ENCODE data around the gene ACSBG1.
A peak's percentile ranks its signal among the peaks of the same experiment; 100 is the strongest.

ACSBG1 gene

GRCh38 chr15:78201281-78202190, 32.8 kb downstream of the ACSBG1 start:
- DNase-seq, result no peak

- DNase-seq, result no peak
Observed at GRCh38 chr15:78200276-78200930, 34.0 kb downstream of the ACSBG1 start.

- DNase-seq, result no peak
Observed at GRCh38 chr15:78197632-78198031, 36.7 kb downstream of the ACSBG1 start.

- peak; percentile 41 for DNase-seq
Observed at GRCh38 chr15:78195735-78196201, 38.6 kb downstream of the ACSBG1 start.

- no peak for DNase-seq
Observed at GRCh38 chr15:78194568-78194925, 39.8 kb downstream of the ACSBG1 start.

- DNase-seq, result no peak
Observed at GRCh38 chr15:78193731-78194567, 40.4 kb downstream of the ACSBG1 start.

GRCh38 chr15:78192826-78193594, 41.4 kb downstream of the ACSBG1 start:
- no peak for DNase-seq

GRCh38 chr15:78182821-78183220, 51.5 kb downstream of the ACSBG1 start:
- no peak for DNase-seq

GRCh38 chr15:78182336-78182700, 52.0 kb downstream of the ACSBG1 start:
- DNase-seq, result no peak

- DNase-seq, result no peak
Observed at GRCh38 chr15:78179906-78180305, 54.5 kb downstream of the ACSBG1 start.

GRCh38 chr15:78179286-78179840, 55.0 kb downstream of the ACSBG1 start:
- no peak for DNase-seq

- DNase-seq, result no peak
Observed at GRCh38 chr15:78178064-78178463, 56.3 kb downstream of the ACSBG1 start.

GRCh38 chr15:78177447-78177873, 56.9 kb downstream of the ACSBG1 start:
- peak; percentile 15 for DNase-seq

GRCh38 chr15:78175330-78175729, 59.0 kb downstream of the ACSBG1 start:
- DNase-seq, result no peak

- no peak for DNase-seq
Observed at GRCh38 chr15:78174401-78174800, 60.0 kb downstream of the ACSBG1 start.

GRCh38 chr15:78171864-78172472, 62.4 kb downstream of the ACSBG1 start:
- no peak for DNase-seq

GRCh38 chr15:78170848-78171773, 63.3 kb downstream of the ACSBG1 start:
- DNase-seq, result no peak

- DNase-seq, result no peak
Observed at GRCh38 chr15:78168608-78169007, 65.8 kb downstream of the ACSBG1 start.

GRCh38 chr15:78167227-78167888, 67.0 kb downstream of the ACSBG1 start:
- DNase-seq, result no peak

GRCh38 chr15:78164010-78164409, 70.4 kb downstream of the ACSBG1 start:
- no peak for DNase-seq

Measured in activated CD4-positive, alpha-beta T cell treated with anti-CD3 and anti-CD28 coated beads, Interleukin-2, amount 50 U/mL, for 1 hour (primary cell).